Jurkat, Clone E6-1 (cell line): ENCODE data around the gene SMC2. TPM values are rescaled to one million over a fixed set of nuclear protein-coding genes. Genes with fewer than 3 reads are reported as not detected.

Experiments used
- DNase-seq: peaks from one replicate; pipeline ENCODE4 v3.0.0-alpha.2; 2011; ENCODE audit warnings: low read depth, low spot score
- H3K4me3 ChIP-seq: 2 replicates; pipeline ENCODE4 v1.5.1; 2011; ENCODE audit warnings: mild to moderate bottlenecking, low read length, control low read depth, moderate library complexity
- polyA plus RNA-seq: library from polyadenylated mRNA; unstranded; fragments of >200 nt; gene quantifications from one replicate; pipeline ENCODE4 v1.2.1, GENCODE V29; 2012; ENCODE audit warnings: missing spikeins; ENCODE audit not compliant: insufficient read length, insufficient read depth

Gene SMC2
- polyA plus RNA-seq, result 38.4 TPM

DNA sequence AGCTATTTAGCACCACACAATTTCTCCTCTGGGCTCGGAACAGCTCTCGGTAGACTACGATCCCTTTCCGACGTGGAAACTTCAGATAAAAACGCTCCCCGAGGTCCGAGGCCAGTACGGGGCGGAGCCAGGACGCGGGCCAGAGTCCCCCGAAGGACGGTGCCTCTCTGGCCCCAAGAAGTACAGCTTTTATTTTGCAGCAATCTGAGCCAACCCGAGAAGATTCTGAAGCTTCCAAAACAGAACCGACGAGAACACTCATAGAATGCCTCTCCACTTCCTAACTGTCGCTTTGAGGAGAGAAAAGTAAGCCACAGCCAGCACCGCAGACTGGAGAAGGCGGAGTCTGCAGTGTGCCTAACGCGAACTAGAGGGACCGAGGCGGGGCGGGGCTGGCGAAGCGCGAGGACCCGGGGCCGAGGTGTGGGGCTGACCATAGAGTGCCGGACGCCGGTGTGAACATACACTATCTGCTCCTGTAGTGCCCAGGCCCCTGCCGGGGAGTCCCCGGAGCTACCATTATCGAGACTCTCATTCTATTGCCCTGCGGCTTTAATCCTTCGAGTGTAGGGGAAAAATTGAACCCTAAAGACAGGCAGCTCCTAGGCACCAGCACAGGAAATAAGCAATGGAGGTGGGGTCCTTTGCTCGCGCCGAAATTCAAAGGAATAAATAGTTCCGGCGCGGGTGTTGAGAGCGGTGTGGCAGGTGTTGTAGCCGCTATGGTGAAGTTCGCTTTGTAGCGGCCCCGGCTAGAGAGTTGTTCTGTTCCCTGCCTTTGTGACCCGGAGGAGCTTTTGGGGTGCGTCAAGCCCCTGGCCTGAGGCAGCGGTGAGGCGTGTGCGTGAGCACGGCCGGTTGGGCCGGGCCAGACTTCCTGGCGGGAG lies at the start of gene SMC2:
Gene SMC2, plus strand, starts transcription at position 663 of the 887 bp plus-strand sequence. CDS start 1,076 bp downstream, outside the sequence.
- H3K4me3 ChIP-seq, result peak within 1 kb of the TSS; percentile 86
- peak; percentile 94 for DNase-seq

DNA sequence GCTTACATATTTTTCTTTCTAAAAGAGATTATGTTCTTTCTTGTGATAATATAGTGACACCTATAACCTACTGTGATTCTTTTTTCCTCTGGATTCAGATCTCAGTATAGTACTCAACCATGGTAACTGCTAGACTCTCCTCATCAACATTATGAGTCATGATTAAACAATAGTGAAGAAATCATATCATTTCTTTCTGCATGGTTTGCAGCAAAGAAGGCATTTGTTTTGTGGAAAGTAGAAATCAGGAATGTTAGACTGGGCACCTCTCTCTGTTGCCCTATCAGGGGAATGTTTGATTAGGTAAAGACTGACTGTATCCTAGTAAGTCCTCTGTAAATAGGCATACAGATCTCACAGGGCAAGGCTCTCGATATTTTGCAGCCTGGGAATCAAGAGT lies 25.6 kb upstream of the SMC2 start:
- no peak for DNase-seq
- H3K4me3 ChIP-seq, result no peak overlapping the region

- no peak overlapping the region for H3K4me3 ChIP-seq
- no peak for DNase-seq
Measured at GRCh38 chr9:104069288-104069687, 24.8 kb upstream of the SMC2 start.

- DNase-seq, result no peak
- H3K4me3 ChIP-seq, result no peak overlapping the region
Measured at GRCh38 chr9:104071589-104071988, 22.5 kb upstream of the SMC2 start.

GRCh38 chr9:104073098-104073769 lies 20.9 kb upstream of the SMC2 start:
- H3K4me3 ChIP-seq, result no peak overlapping the region
- DNase-seq, result no peak

- H3K4me3 ChIP-seq, result no peak overlapping the region
- no peak for DNase-seq
Measured at GRCh38 chr9:104073770-104074133, 20.4 kb upstream of the SMC2 start.

GRCh38 chr9:104074876-104075275 lies 19.2 kb upstream of the SMC2 start:
- no peak for DNase-seq
- no peak overlapping the region for H3K4me3 ChIP-seq

GRCh38 chr9:104075801-104076753 lies 18.0 kb upstream of the SMC2 start:
- no peak for DNase-seq
- no peak overlapping the region for H3K4me3 ChIP-seq

GRCh38 chr9:104078596-104078995 lies 15.5 kb upstream of the SMC2 start:
- no peak for DNase-seq
- H3K4me3 ChIP-seq, result no peak overlapping the region

- no peak overlapping the region for H3K4me3 ChIP-seq
- DNase-seq, result no peak
Measured at GRCh38 chr9:104080983-104081382, 13.1 kb upstream of the SMC2 start.

DNA sequence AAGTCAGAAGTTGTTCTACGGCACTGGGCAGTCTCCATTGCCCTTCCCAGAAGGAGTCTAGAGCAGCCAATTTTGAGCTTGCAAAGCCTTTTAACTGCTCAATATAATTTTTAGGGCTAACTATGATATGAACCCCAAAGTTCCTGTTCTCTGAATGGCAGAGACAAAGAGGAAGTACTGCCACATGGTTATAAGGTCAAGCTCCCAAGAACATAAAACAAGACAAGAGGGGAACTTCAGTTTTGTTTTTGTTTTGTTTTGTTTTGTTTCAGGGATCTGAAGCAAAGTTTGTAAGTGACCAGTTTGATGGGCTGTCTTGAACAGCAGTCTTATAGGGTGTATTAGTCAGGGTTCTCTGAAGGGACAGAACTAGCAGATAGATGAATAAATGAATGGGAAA lies 11.9 kb upstream of the SMC2 start:
- DNase-seq, result no peak

GRCh38 chr9:104085525-104085924 lies 8.6 kb upstream of the SMC2 start:
- no peak overlapping the region for H3K4me3 ChIP-seq
- no peak for DNase-seq

More for the DNA sequence above, 11.9 kb upstream of the SMC2 start:
- no peak overlapping the region for H3K4me3 ChIP-seq

DNA sequence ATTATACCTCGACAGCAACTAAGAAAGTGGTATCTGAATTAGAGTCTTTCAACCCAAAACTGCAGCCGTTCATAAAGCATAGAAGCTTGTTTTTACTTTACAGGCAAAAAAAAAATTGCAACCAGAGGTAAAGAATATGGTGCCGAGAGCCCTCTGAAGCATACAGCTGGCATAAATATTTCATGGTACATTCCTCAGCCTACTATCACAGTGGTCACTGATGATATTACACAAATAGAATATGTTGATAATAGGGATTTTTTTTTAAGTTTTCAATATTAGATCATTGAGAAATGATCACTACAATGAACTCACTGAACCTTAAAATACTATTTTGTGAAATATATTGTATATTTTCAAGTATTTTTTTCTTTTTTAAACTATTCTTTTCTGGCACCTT lies 6.2 kb upstream of the SMC2 start:
- no peak for DNase-seq
- H3K4me3 ChIP-seq, result no peak overlapping the region

- no peak overlapping the region for H3K4me3 ChIP-seq
- DNase-seq, result no peak
Measured at GRCh38 chr9:104088416-104088815, 5.7 kb upstream of the SMC2 start.

- DNase-seq, result no peak
- H3K4me3 ChIP-seq, result no peak overlapping the region
Measured at GRCh38 chr9:104090578-104090977, 3.5 kb upstream of the SMC2 start.

- no peak overlapping the region for H3K4me3 ChIP-seq
- no peak for DNase-seq
Measured at GRCh38 chr9:104091116-104091515, 3.0 kb upstream of the SMC2 start.

GRCh38 chr9:104091708-104092107 lies 2.4 kb upstream of the SMC2 start:
- H3K4me3 ChIP-seq, result no peak overlapping the region
- peak; percentile 69 for DNase-seq

DNA sequence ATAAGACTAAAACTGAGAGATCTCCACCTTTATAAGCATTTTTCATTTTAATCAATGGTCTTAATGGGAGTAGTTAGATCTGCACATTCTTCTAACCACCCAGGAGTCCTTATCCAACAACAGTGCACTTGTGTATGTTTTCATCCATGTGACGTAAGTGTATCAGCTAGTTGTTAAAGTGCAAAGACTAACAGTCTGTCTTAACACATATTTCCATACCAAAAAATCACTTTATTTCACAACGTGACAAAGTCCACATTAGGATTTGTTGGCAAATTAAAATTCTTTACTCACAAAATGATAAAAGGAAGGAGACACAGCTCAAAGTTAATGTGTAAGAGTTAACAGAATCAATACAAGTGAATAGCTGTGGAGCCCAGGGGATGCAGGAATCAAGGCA lies 1.9 kb upstream of the SMC2 start:
- no peak for DNase-seq
- peak overlapping the region; percentile 86; the same call in 1 of the 2 replicates for H3K4me3 ChIP-seq

DNA sequence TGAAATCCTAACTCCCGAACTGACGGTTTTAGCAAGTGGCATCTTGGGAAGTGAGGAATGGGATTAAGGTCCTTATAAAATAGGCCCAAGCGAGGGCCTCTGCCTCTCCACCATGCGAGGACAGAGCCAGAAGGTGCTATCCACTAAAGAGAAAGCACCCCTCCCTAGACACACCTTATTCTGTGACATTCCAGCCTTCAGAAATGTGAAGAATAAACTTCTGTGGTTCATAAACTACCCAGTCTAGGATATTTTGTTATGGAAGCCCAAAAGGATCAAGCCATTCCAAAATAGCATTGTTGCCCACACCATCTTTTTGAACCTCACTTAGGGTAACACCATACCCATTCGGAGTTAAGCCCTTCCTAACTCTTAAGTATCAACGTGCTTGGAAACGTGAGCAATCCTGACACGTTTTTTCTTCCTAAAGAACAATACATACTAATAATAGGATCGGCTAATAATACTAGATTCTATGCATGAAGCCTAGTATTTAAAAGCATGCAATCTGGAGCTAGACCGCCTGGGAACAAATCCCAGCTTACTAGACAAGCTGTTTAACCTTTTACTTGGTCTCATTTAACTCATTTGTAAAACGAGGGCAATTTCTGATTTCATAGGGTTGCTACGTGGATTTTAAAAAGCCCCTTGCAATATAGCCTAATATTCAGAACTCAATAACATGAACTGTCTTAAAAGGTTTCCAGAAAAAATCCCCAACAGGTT lies 1.1 kb upstream of the SMC2 start:
- DNase-seq, result no peak

More for the DNA sequence above, 1.1 kb upstream of the SMC2 start:
- H3K4me3 ChIP-seq, result peak overlapping the region; percentile 86
